ENCODE data around the gene MYO16. TPM values are rescaled to one million over a fixed set of nuclear protein-coding genes. Genes with fewer than 3 reads are reported as not detected.

The MYO16 gene
- total and polyA plus RNA-seq, 9 donors: under 0.01 to 0.37 (median 0.16) TPM; not detected in 2

- Histone ChIP-seq H3K27me3 (no peaks in the 10 kb centered on the region), H3K27ac (no peak overlapping the region), H3K36me3 (no peaks in the 10 kb centered on the region), H3K4me3 (no peak overlapping the region), H3K9me3 (no peaks in the 10 kb centered on the region), H3K4me1 (ENCODE audit: insufficient read depth) (no peaks in the 10 kb centered on the region)
- WGBS, 3 donors: 62 to 74% (median 71%) methylated on average over 4 of the region's 4 CpGs
- intact Hi-C loops (cut with DNase I): no loop called here
- no peak for DNase-seq
- TF ChIP-seq POLR2A (IDR thresholded peaks at IDR 0.05) (no peak), EP300 (IDR thresholded peaks at IDR 0.05) (no peak)
- TF ChIP-seq, protein P1, sequence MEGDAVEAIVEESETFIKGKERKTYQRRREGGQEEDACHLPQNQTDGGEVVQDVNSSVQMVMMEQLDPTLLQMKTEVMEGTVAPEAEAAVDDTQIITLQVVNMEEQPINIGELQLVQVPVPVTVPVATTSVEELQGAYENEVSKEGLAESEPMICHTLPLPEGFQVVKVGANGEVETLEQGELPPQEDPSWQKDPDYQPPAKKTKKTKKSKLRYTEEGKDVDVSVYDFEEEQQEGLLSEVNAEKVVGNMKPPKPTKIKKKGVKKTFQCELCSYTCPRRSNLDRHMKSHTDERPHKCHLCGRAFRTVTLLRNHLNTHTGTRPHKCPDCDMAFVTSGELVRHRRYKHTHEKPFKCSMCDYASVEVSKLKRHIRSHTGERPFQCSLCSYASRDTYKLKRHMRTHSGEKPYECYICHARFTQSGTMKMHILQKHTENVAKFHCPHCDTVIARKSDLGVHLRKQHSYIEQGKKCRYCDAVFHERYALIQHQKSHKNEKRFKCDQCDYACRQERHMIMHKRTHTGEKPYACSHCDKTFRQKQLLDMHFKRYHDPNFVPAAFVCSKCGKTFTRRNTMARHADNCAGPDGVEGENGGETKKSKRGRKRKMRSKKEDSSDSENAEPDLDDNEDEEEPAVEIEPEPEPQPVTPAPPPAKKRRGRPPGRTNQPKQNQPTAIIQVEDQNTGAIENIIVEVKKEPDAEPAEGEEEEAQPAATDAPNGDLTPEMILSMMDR (IDR thresholded peaks at IDR 0.05): no peak
These were observed 226.5 kb downstream of the MYO16 start for GRCh38 chr13:108855737-108856387.

GRCh38 chr13:108858676-108859075, 229.3 kb downstream of the MYO16 start:
- no peak for TF ChIP-seq EP300 (IDR thresholded peaks at IDR 0.05)
- no peak for TF ChIP-seq POLR2A (IDR thresholded peaks at IDR 0.05)
- TF ChIP-seq, protein P1 (IDR thresholded peaks at IDR 0.05): no peak
- Histone ChIP-seq H3K36me3 (no peaks in the 10 kb centered on the region), H3K4me3 (no peak overlapping the region), H3K9me3 (no peaks in the 10 kb centered on the region), H3K4me1 (ENCODE audit: insufficient read depth) (no peaks in the 10 kb centered on the region), H3K27me3 (no peaks in the 10 kb centered on the region), H3K27ac (no peak overlapping the region)
- intact Hi-C loops (cut with DNase I): no loop called here
- WGBS, 3 donors: 87 to 95% (median 95%) methylated on average over 5 of the region's 5 CpGs
- no peak for DNase-seq

DNA sequence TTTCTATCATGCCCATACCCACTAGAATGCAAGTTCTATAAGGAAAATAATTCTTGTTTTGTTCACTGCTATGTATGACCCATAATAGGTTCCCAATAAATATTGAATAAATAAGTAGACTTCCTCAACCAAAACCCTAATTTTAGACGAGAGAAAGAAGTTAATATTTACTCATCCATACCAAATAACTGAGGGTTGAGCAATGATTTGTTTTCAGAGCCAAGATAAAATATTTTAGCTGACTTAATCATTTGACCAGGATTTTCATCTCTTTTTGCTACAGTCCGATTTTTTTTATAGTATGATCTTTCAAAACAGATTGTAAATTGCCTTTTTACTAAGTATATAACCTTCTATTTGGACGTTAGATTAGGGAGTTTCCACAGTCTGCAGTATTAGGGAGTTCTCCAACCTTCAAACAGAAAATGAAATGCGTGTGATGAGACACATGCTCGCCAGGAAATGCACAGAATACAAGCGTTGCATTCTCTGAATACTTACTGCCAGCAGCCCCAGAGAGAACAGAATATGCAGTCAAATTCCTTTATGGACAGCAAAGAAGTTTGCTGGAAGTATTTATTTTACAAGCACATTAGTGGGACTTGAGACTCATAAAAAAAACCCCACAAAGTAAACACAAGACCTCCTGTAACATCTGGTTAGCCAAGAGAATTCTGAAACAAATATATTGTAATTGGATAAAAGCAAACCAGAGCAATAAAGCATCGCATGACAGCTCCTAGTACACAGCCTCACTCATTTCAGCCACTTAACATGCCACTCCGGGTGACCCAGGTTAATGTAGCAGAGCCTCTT, 230.0 kb downstream of the MYO16 start:
- H3K4me3 ChIP-seq: no peak overlapping the region
- H3K9me3 ChIP-seq: no peaks in the 10 kb centered on the region
- WGBS, 3 donors: 15 to 21% (median 18%) methylated on average over 8 of the region's 8 CpGs
- H3K4me1 ChIP-seq (ENCODE audit: insufficient read depth): no peaks in the 10 kb centered on the region
- no peaks in the 10 kb centered on the region for H3K27me3 ChIP-seq
- H3K27ac ChIP-seq: no peak overlapping the region
- no peaks in the 10 kb centered on the region for H3K36me3 ChIP-seq
- no peak for DNase-seq
- TF ChIP-seq POLR2A (IDR thresholded peaks at IDR 0.05): no peak
- TF ChIP-seq, protein P1 (IDR thresholded peaks at IDR 0.05): no peak
- no peak for TF ChIP-seq EP300 (IDR thresholded peaks at IDR 0.05)
- intact Hi-C loops (cut with DNase I): no loop called here

- no peaks in the 10 kb centered on the region for H3K4me1 ChIP-seq (ENCODE audit: insufficient read depth)
These were observed 231.0 kb downstream of the MYO16 start for GRCh38 chr13:108860418-108860817.

More at GRCh38 chr13:108860418-108860817, 231.0 kb downstream of the MYO16 start:
- Histone ChIP-seq H3K4me3 (no peak overlapping the region), H3K9me3 (no peaks in the 10 kb centered on the region), H3K27me3 (no peaks in the 10 kb centered on the region), H3K27ac (no peak overlapping the region), H3K36me3 (no peaks in the 10 kb centered on the region)
- intact Hi-C loops (cut with DNase I): no loop called here
- 10 to 27% (median 16%) methylated on average over 3 of the region's 3 CpGs for WGBS, 3 donors
- no peak for DNase-seq
- TF ChIP-seq, protein P1 (IDR thresholded peaks at IDR 0.05): no peak
- TF ChIP-seq POLR2A (IDR thresholded peaks at IDR 0.05) (no peak), EP300 (IDR thresholded peaks at IDR 0.05) (no peak)

Measured in ovary (tissue), 9 donors.